Cardiac muscle cell (in vitro differentiated cells and primary cell): ENCODE data around the gene SLC5A12. TPM values are rescaled to one million over a fixed set of nuclear protein-coding genes. Genes with fewer than 3 reads are reported as not detected.

Experiments used
- DNase-seq, 2 donors: peaks; one replicate each; pipeline versions ENCODE4 v3.0.0 to v3.0.0-alpha.2; 2010 to 2017; ENCODE audit warnings: low read depth in 1 of 2, low spot score in 1 of 2
- H3K27ac ChIP-seq: fragments of 200-600 bp; sonication (generic); 2 replicates; pipeline ENCODE4 v1.5.1; 2016
- H3K27me3 ChIP-seq: fragments of 200-600 bp; sonication (generic); 2 replicates; pipeline ENCODE4 v1.6.0; 2016; ENCODE audit warnings: control low read depth
- H3K36me3 ChIP-seq: fragments of 200-600 bp; sonication (generic); 2 replicates; pipeline ENCODE4 v1.5.1; 2016; ENCODE audit warnings: control low read depth
- H3K4me1 ChIP-seq: fragments of 200-600 bp; sonication (generic); 2 replicates; pipeline ENCODE4 v1.8.1; 2017; ENCODE audit warnings: low read depth, mild to moderate bottlenecking, mixed run types
- H3K4me3 ChIP-seq: fragments of 200-600 bp; sonication (generic); 2 replicates; pipeline ENCODE4 v1.5.1; 2016; ENCODE audit warnings: mild to moderate bottlenecking
- H3K9me3 ChIP-seq: fragments of 200-600 bp; sonication (generic); 2 replicates; pipeline ENCODE4 v1.5.1; 2017; ENCODE audit warnings: low read depth, mild to moderate bottlenecking, control low read depth
- polyA plus RNA-seq: library from polyadenylated mRNA; unstranded; fragments of >200 nt; fragmentation: Nextera tagmentation; extraction: Ambion mirVana; gene quantifications from 2 replicates; pipeline ENCODE4 v1.2.1, GENCODE V29; 2016
- total RNA-seq: library from RNA; depleted of rRNA; stranded (reverse); fragments of >200 nt; gene quantifications from 2 replicates; pipeline ENCODE4 v1.2.3, GENCODE V29; 2016
- TF ChIP-seq, protein P1 (sequence below): IDR thresholded peaks from 2 replicates; pipeline ENCODE4 v1.5.1; 2012; ENCODE audit warnings: low read depth, mild to moderate bottlenecking, low read length

The SLC5A12 gene
- total and polyA plus RNA-seq, 2 experiments from 2014 or later = 0.18 to 0.33 TPM

DNA sequence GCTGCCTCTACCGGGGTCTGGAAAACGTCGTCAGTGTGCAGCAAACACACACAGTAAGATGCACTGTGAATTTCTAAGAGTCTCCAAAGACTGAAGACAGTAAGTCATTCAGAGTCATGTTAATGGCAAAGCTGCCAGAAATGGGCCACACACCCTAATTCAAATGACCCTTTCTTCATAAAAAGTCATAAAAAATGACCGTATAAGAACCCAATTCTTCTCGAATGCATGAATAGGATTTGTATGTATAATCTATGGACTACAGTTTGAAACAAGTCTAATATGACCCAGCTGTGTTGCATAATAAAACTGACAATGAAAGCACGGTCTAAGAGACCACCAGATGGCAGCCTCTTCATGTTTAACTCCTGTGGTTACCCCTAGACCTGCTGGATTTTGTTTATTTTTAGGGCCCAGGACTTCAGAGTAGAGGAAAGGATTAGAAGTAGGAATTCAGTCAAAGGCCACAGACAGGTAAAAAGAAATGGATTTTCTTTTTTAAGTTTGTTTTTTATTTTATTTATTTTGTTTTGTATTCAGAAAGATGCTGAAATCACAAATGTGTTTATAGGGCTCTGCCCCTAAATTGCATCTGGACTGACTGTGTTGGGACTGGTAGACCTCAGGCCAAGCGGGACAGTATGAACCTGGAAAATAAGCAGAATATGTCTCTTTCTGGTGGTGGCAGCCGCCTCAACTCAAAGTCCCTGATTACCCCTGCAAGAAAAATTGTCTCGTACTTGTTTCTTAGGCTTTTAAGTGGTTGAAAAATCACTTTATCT is 32.1 kb upstream of the SLC5A12 start:
- Histone ChIP-seq H3K27ac (no peak overlapping the region), H3K36me3 (no peaks in the 10 kb centered on the region), H3K4me3 (no peak overlapping the region), H3K4me1 (peaks cover 10% of the 10 kb centered on the region), H3K27me3 (no peaks in the 10 kb centered on the region), H3K9me3 (no peaks in the 10 kb centered on the region)
- DNase-seq = peak; percentile 79 to 85
- TF ChIP-seq, protein P1, sequence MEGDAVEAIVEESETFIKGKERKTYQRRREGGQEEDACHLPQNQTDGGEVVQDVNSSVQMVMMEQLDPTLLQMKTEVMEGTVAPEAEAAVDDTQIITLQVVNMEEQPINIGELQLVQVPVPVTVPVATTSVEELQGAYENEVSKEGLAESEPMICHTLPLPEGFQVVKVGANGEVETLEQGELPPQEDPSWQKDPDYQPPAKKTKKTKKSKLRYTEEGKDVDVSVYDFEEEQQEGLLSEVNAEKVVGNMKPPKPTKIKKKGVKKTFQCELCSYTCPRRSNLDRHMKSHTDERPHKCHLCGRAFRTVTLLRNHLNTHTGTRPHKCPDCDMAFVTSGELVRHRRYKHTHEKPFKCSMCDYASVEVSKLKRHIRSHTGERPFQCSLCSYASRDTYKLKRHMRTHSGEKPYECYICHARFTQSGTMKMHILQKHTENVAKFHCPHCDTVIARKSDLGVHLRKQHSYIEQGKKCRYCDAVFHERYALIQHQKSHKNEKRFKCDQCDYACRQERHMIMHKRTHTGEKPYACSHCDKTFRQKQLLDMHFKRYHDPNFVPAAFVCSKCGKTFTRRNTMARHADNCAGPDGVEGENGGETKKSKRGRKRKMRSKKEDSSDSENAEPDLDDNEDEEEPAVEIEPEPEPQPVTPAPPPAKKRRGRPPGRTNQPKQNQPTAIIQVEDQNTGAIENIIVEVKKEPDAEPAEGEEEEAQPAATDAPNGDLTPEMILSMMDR = peak; percentile 76

- Histone ChIP-seq H3K4me3 (no peak overlapping the region), H3K27ac (no peak overlapping the region), H3K36me3 (no peaks in the 10 kb centered on the region), H3K9me3 (no peaks in the 10 kb centered on the region), H3K27me3 (no peaks in the 10 kb centered on the region), H3K4me1 (no peaks in the 10 kb centered on the region)
- DNase-seq = no peak
- TF ChIP-seq, protein P1 = no peak
These were observed 28.1 kb upstream of the SLC5A12 start for GRCh38 chr11:26749927-26750326.

GRCh38 chr11:26743622-26744021 is 21.8 kb upstream of the SLC5A12 start:
- Histone ChIP-seq H3K4me1 (no peaks in the 10 kb centered on the region), H3K36me3 (no peaks in the 10 kb centered on the region), H3K27ac (no peak overlapping the region), H3K27me3 (no peaks in the 10 kb centered on the region), H3K9me3 (no peaks in the 10 kb centered on the region), H3K4me3 (no peak overlapping the region)
- TF ChIP-seq, protein P1 = no peak
- DNase-seq = no peak

- TF ChIP-seq, protein P1 = no peak
- H3K27ac ChIP-seq = no peak overlapping the region
- H3K4me1 ChIP-seq = no peaks in the 10 kb centered on the region
- no peaks in the 10 kb centered on the region for H3K9me3 ChIP-seq
- H3K4me3 ChIP-seq = no peak overlapping the region
- DNase-seq = peak in 1 of 2 donors; percentile 6
- H3K27me3 ChIP-seq = no peaks in the 10 kb centered on the region
- no peaks in the 10 kb centered on the region for H3K36me3 ChIP-seq
These were observed 21.1 kb upstream of the SLC5A12 start for GRCh38 chr11:26742966-26743365.

DNA sequence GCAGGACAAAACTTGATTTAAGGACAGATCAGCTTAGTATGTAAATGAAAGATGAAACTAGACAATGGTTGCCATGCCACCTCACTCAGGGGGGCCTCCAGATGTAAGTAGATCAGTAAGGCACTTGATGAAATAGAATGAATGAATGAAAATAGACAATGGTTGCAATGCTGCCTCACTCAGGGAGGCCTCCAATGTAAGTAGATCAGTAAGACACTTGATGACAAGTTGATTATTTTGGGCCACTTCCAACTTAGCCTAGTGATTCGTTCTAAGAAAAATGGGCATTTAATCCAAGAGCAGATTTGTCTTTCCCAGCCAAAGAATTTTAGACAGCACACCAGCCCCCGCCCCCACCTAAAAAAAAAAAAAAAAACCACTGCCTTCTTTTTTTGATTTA is 19.2 kb upstream of the SLC5A12 start:
- H3K4me1 ChIP-seq = no peaks in the 10 kb centered on the region
- TF ChIP-seq, protein P1 = no peak
- no peak overlapping the region for H3K27ac ChIP-seq
- DNase-seq = peak in 1 of 2 donors; percentile 28
- no peaks in the 10 kb centered on the region for H3K9me3 ChIP-seq
- H3K27me3 ChIP-seq = no peaks in the 10 kb centered on the region
- H3K4me3 ChIP-seq = no peak overlapping the region
- no peaks in the 10 kb centered on the region for H3K36me3 ChIP-seq
